Esophagus squamous epithelium (tissue), 5 donors: ENCODE data around the gene IRF4. TPM values are rescaled to one million over a fixed set of nuclear protein-coding genes. Genes with fewer than 3 reads are reported as not detected.

Experiments used
- DNase-seq: peaks from one replicate; lab custom pipeline; 2025; lab: John Stamatoyannopoulos, UW
- H3K27ac ChIP-seq, 4 donors: fragments of 200-600 bp; sonication (generic); one replicate each; pipeline ENCODE4 v1.5.1; 2016 to 2019; ENCODE audit warnings: mild to moderate bottlenecking in 1 of 4
- H3K27me3 ChIP-seq, 4 donors: fragments of 200-600 bp; sonication (generic); 1 replicate in 3 of 4; 2 replicates in 1 of 4; pipeline versions ENCODE4 v1.5.1 to v1.6.0; 2017 to 2021; ENCODE audit warnings: antibody characterized with exemption in 1 of 4
- H3K36me3 ChIP-seq, 3 donors: fragments of 200-600 bp; sonication (generic); one replicate each; pipeline ENCODE4 v1.5.1; 2016 to 2019
- H3K4me1 ChIP-seq, 3 donors: fragments of 200-600 bp; sonication (generic); one replicate each; pipeline ENCODE4 v1.5.1; 2017 to 2019
- H3K4me3 ChIP-seq, 4 donors: fragments of 200-600 bp; sonication (generic); 1 replicate in 3 of 4; 2 replicates in 1 of 4; pipeline ENCODE4 v1.5.1; 2016 to 2019; ENCODE audit warnings: mild to moderate bottlenecking in 2 of 4, moderate library complexity in 1 of 4
- H3K9me3 ChIP-seq, 3 donors: fragments of 200-600 bp; sonication (generic); one replicate each; pipeline ENCODE4 v1.5.1; 2016 to 2019
- POLR2A ChIP-seq, 4 donors: fragments of 450-650 bp; IDR thresholded peaks; one replicate each; pipeline ENCODE4 v1.6.1; 2017; ENCODE audit warnings: antibody characterized with exemption in 4 of 4, mild to moderate bottlenecking in 4 of 4, moderate library complexity in 3 of 4
- WGBS, 2 donors: methylation state at CpG; one replicate each; pipeline ENCODE4 v1.1.5; 2018; 5-methylcytosine and 5-hydroxymethylcytosine counted together
- intact Hi-C: fragments of 100-400 bp; cut with DNase I; formaldehyde crosslinking; loops from one replicate; pipeline ENCODE4 v1.15.0; 2022
- total RNA-seq, 4 donors: library from RNA; depleted of rRNA; stranded (reverse); fragments of >200 nt; gene quantifications; one replicate each; pipeline ENCODE4 v1.1.0, GENCODE V29; 2016
- TF ChIP-seq, protein P1 (sequence below), 6 experiments: fragments of 450-650 bp in 4 of 6; fragments of 200-600 bp in 2 of 6; sonication (generic) in 2 of 6; IDR thresholded peaks; one replicate each; pipeline ENCODE4 v1.5.1; 2016 to 2019; ENCODE audit warnings: antibody characterized with exemption in 6 of 6, mild to moderate bottlenecking in 4 of 6, moderate library complexity in 4 of 6
- donor health status: DM: yes; HTN: yes; CAD: no.

IRF4 gene
- total RNA-seq, 4 donors from 2014 or later = 0.40 to 1.9 (median 1.2) TPM

DNA sequence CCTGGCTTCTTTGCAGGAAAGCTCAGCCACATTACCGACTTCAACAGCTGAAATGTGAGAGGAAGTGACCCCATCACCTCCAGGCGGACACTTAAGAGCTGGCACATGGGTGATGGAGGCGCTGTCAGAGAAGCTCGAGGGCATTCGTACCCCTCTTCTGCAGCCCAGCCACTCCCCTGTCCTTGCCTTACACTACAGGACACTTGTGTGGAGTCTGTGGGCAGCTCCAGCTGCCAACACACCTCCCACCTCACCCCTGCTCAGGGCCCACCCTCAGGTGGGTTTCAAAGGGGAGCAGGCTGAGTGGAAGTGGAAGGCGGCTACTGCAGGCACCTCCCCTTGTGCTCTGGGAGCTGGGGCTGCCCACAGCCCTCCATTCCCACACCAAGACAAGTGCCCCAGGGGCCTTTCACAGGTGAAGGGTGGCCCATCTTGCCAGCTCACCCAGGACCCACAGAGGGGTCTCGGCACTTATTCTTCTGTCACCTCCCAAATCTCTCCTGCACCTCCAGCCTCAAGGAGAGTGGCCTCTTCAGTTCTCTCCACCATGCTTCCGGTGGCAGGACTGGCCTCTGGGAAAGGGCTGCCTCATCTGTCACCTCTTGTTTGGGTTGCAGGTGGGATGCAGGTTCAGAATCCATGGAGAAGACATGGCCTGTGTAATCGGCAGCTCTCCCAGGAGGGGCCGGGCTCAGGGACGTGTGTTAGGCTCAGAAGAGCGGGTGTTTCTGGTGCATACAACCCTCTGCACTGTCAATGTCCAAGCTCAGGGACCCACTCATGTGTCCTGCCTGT, 49.8 kb downstream of the IRF4 start:
- no peak overlapping the region for H3K4me3 ChIP-seq
- H3K9me3 ChIP-seq = no peaks in the 10 kb centered on the region
- TF ChIP-seq POLR2A (IDR thresholded peaks at IDR 0.05) = no peak
- TF ChIP-seq, protein P1, sequence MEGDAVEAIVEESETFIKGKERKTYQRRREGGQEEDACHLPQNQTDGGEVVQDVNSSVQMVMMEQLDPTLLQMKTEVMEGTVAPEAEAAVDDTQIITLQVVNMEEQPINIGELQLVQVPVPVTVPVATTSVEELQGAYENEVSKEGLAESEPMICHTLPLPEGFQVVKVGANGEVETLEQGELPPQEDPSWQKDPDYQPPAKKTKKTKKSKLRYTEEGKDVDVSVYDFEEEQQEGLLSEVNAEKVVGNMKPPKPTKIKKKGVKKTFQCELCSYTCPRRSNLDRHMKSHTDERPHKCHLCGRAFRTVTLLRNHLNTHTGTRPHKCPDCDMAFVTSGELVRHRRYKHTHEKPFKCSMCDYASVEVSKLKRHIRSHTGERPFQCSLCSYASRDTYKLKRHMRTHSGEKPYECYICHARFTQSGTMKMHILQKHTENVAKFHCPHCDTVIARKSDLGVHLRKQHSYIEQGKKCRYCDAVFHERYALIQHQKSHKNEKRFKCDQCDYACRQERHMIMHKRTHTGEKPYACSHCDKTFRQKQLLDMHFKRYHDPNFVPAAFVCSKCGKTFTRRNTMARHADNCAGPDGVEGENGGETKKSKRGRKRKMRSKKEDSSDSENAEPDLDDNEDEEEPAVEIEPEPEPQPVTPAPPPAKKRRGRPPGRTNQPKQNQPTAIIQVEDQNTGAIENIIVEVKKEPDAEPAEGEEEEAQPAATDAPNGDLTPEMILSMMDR (IDR thresholded peaks at IDR 0.05) = no peak
- H3K27ac ChIP-seq = no peak overlapping the region
- WGBS, 2 donors = 75 to 94% methylated on average over 5 to 6 of the region's 12 CpGs
- intact Hi-C loops = no loop called here
- no peak for DNase-seq
- no peaks in the 10 kb centered on the region for H3K36me3 ChIP-seq
- peaks cover 0 to 27% (median 0%) of the 10 kb centered on the region in 4 donors for H3K27me3 ChIP-seq
- H3K4me1 ChIP-seq = no peaks in the 10 kb centered on the region

DNA sequence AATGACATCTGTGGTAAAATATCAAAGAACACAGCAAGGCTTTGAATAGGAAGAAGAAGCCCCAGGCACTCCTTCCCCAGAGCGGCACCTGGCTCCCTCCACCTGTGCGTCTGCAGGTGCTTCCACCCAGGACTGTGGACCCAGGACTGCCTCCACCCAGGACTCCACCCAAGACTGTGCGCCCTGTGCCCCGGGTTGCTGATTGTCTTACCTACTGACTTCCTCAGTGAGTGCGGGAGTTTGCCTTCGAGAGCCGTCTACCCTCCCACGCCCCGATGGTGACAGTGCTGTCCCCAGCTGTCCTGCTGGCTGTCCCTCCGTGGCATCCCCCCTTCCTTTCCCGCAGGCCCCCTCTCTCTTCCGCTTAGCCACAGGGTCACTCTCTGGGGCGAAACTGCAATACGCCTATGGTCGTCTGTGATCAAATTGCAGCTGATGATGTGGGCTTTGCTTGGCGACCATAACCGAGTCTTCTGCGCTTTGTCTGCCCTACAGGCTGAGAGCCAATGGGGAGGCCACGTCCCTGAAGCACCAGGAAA, 52.1 kb downstream of the IRF4 start:
- H3K27me3 ChIP-seq = peaks cover 0 to 37% (median 0%) of the 10 kb centered on the region in 4 donors
- 85 to 89% methylated on average over 10 to 11 of the region's 19 CpGs for WGBS, 2 donors
- DNase-seq = no peak
- no peaks in the 10 kb centered on the region for H3K9me3 ChIP-seq
- no peaks in the 10 kb centered on the region for H3K36me3 ChIP-seq
- H3K4me1 ChIP-seq = no peaks in the 10 kb centered on the region
- intact Hi-C loops = no loop called here
- no peak overlapping the region for H3K4me3 ChIP-seq
- no peak for TF ChIP-seq POLR2A (IDR thresholded peaks at IDR 0.05)
- TF ChIP-seq, protein P1 (IDR thresholded peaks at IDR 0.05) = no peak
- H3K27ac ChIP-seq = no peak overlapping the region

DNA sequence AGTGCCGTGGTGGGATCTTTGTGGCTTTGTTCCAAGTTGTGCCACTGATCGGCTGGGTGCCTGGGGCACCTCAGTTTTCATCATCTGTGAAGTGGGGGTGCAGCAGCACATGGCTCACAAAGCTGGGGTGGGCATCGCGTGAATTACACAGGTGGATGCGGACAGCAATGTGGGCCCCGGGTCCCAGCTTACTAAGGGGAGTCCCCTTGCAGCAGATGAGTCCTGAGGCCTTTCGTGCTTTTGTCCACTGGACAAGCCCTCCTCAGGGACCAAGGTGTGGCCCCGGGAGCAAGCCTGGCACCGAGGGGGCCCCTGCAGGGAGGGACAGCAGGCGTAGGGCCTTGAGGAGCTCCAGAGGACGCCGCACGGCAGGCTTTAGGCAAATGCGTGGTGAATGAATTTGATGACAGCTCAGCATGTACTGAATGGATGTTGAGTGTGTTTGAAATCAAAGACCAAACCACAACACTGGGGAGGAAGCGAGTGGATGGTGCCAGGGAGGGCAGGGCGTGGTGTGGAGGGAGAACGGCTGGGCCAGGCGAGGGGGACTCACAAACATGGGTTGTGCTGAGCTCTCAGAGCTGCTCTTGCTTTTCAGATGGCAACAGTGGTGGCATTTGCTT, 53.2 kb downstream of the IRF4 start:
- peaks cover 0 to 37% (median 0%) of the 10 kb centered on the region in 4 donors for H3K27me3 ChIP-seq
- intact Hi-C loops = no loop called here
- 64 to 76% methylated on average over 8 to 13 of the region's 18 CpGs for WGBS, 2 donors
- H3K4me1 ChIP-seq = no peaks in the 10 kb centered on the region
- no peak for DNase-seq
- TF ChIP-seq, protein P1 (IDR thresholded peaks at IDR 0.05) = no peak
- no peak for TF ChIP-seq POLR2A (IDR thresholded peaks at IDR 0.05)
- no peak overlapping the region for H3K27ac ChIP-seq
- no peak overlapping the region for H3K4me3 ChIP-seq
- no peaks in the 10 kb centered on the region for H3K9me3 ChIP-seq
- H3K36me3 ChIP-seq = no peaks in the 10 kb centered on the region

DNA sequence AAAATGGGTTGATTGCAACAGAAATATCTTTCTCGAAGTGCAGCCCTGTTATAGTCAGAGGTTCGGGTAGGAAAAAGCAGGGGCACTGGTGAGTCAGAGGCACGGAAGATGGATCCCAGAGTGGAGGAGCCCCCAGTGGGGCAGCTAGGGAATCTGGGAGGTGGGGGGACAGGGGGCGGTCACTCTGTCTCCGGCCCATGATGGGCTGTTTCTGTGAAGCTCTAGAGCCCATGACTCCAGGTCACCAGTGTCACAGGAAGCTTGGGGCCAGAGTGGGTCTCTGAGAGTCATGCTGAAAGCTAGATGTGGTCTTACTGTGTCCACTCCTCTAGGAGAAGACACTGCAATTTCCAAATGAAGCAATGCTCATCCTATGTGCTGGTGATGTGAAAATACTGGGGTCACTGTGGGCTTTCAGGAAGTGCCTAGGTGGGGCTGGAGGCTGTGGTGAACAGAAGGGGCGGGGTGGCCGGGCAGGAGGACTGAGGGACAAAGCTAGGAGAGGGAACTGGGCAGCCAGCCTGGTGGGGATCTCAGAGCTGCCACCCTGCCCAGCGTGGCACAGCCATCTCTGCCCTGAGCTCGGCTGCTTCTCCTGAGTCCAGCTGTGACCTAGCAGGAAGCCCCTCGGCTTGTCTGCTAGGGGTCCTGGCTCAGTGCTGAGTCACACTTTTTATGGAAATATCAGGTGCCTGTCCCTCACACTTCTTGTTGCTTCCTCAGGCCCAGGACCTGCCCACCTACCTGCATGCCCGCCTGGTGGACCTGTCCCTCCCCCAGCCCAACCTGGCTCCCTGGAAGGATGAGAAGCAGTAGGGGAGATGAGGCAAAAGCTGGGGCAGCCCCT, 54.2 kb downstream of the IRF4 start:
- Histone ChIP-seq H3K36me3 (no peaks in the 10 kb centered on the region), H3K9me3 (no peaks in the 10 kb centered on the region), H3K4me1 (no peaks in the 10 kb centered on the region), H3K27ac (no peak overlapping the region), H3K27me3 (peaks cover 0 to 37% (median 0%) of the 10 kb centered on the region in 4 donors), H3K4me3 (no peak overlapping the region)
- intact Hi-C loops = no loop called here
- WGBS, 2 donors = 69 to 80% methylated on average over 8 to 10 of the region's 11 CpGs
- TF ChIP-seq POLR2A (IDR thresholded peaks at IDR 0.05) = no peak
- no peak for DNase-seq
